IMR-90 (cell line): ENCODE results near the gene DAB1. TPM values are rescaled to one million over a fixed set of nuclear protein-coding genes. Genes with fewer than 3 reads are reported as not detected.

ENCODE experiments used
- ATAC-seq: fragments of 200-7000 bp; cut with Tn5 transposase; 2 replicates; pipeline ENCODE4 v1.9.1; 2020; ENCODE audit warnings: low read depth, mild to moderate bottlenecking, moderate library complexity
- BruUV-seq: library from RNA; stranded (reverse); fragments of 400-500 nt; replicated peaks from 2 replicates; lab custom pipeline; 2021; lab: Mats Ljungman, UMichigan
- CTCF ChIA-PET: fragments of 300-600 bp; formaldehyde crosslinking; extraction: SDS; loops from one replicate; lab custom pipeline; 2021; ENCODE audit warnings: antibody characterized with exemption; lab: Yijun Ruan, JAX
- POLR2A ChIA-PET: fragments of 300-600 bp; sonication (Branson Sonifier 250); formaldehyde crosslinking; loops from one replicate; lab custom pipeline; 2022; ENCODE audit warnings: antibody characterized with exemption; ENCODE audit not compliant: unreplicated experiment; lab: Charles Lee
- DNase-seq: peaks from one replicate; pipeline ENCODE4 v3.0.0; 2013
- H2AFZ ChIP-seq: replicated peaks from 2 replicates; pipeline ENCODE3; 2013; ENCODE audit warnings: low read length, mild to moderate bottlenecking; ENCODE audit not compliant: poor library complexity
- H2AK5ac ChIP-seq: 2 replicates; pipeline ENCODE4 v1.6.1; 2013; ENCODE audit warnings: low read depth, low read length, inconsistent platforms
- H2AK9ac ChIP-seq: replicated peaks from 2 replicates; pipeline ENCODE3; 2013; ENCODE audit warnings: mild to moderate bottlenecking, low read depth, low read length, moderate library complexity; ENCODE audit not compliant: poor library complexity
- H2BK120ac ChIP-seq: 2 replicates; pipeline ENCODE4 v1.6.1; 2013; ENCODE audit warnings: low read depth, low read length, inconsistent platforms
- H2BK15ac ChIP-seq: 3 replicates; pipeline ENCODE4 v1.6.1; 2013; ENCODE audit warnings: low read depth, low read length, inconsistent platforms
- H2BK20ac ChIP-seq: 2 replicates; pipeline ENCODE4 v1.6.1; 2013; ENCODE audit warnings: low read depth, mild to moderate bottlenecking, inconsistent platforms, low read length, moderate library complexity
- H2BK5ac ChIP-seq: 2 replicates; pipeline ENCODE4 v1.6.1; 2013; ENCODE audit warnings: mild to moderate bottlenecking, low read depth, low read length, inconsistent platforms; ENCODE audit not compliant: poor library complexity, severe bottlenecking
- H3K14ac ChIP-seq: replicated peaks from 2 replicates; pipeline ENCODE4 v1.6.1; 2013; ENCODE audit warnings: low read depth, low read length, inconsistent platforms
- H3K18ac ChIP-seq: 2 replicates; pipeline ENCODE4 v1.6.1; 2013; ENCODE audit warnings: low read depth, low read length, control low read depth
- H3K23ac ChIP-seq: 2 replicates; pipeline ENCODE4 v1.6.1; 2013; ENCODE audit warnings: low read depth, low read length, inconsistent platforms
- H3K27ac ChIP-seq: 2 replicates; pipeline ENCODE4 v1.5.1; 2013; ENCODE audit warnings: mild to moderate bottlenecking, control low read depth, low read length; ENCODE audit not compliant: insufficient read depth
- H3K27me3 ChIP-seq: 2 replicates; pipeline ENCODE4 v1.6.1; 2013; ENCODE audit warnings: low read length; ENCODE audit not compliant: control insufficient read depth, insufficient read depth
- H3K36me3 ChIP-seq: 2 replicates; pipeline ENCODE4 v1.6.1; 2013; ENCODE audit warnings: low read length, mixed read lengths; ENCODE audit not compliant: control insufficient read depth, insufficient read depth
- H3K4ac ChIP-seq: 2 replicates; pipeline ENCODE4 v1.6.1; 2013; ENCODE audit warnings: low read depth, low read length, inconsistent platforms
- H3K4me1 ChIP-seq: 2 replicates; pipeline ENCODE4 v1.6.1; 2013; ENCODE audit warnings: low read length, mixed read lengths; ENCODE audit not compliant: control insufficient read depth, insufficient read depth
- H3K4me2 ChIP-seq: 2 replicates; pipeline ENCODE4 v1.6.1; 2013; ENCODE audit warnings: low read depth, mild to moderate bottlenecking, control low read depth, low read length, moderate library complexity
- H3K4me3 ChIP-seq: 2 replicates; pipeline ENCODE4 v1.5.1; 2013; ENCODE audit warnings: low read depth, mild to moderate bottlenecking, control low read depth, low read length, moderate library complexity; ENCODE audit not compliant: insufficient read depth
- H3K56ac ChIP-seq: 2 replicates; pipeline ENCODE4 v1.6.1; 2013; ENCODE audit warnings: low read length, inconsistent platforms; ENCODE audit not compliant: insufficient read depth; ENCODE audit errors: extremely low read depth
- H3K79me1 ChIP-seq, 2 experiments: 2 replicates each; pipeline ENCODE4 v1.6.1; 2013; ENCODE audit warnings: low read length in 2 of 2, inconsistent platforms in 1 of 2, low read depth in 1 of 2
- H3K9ac ChIP-seq: 2 replicates; pipeline ENCODE4 v1.6.1; 2013; ENCODE audit warnings: low read depth, low read length, control low read depth
- H3K9me1 ChIP-seq: 2 replicates; pipeline ENCODE4 v1.6.1; 2013; ENCODE audit warnings: low read length, inconsistent platforms; ENCODE audit not compliant: insufficient read depth
- H3K9me3 ChIP-seq: 2 replicates; pipeline ENCODE4 v1.6.1; 2013; ENCODE audit warnings: low read length; ENCODE audit not compliant: control insufficient read depth, insufficient read depth
- H4K20me1 ChIP-seq: 2 replicates; pipeline ENCODE4 v1.6.1; 2013; ENCODE audit warnings: low read length, inconsistent platforms; ENCODE audit not compliant: insufficient read depth
- H4K5ac ChIP-seq: 2 replicates; pipeline ENCODE4 v1.6.1; 2013; ENCODE audit warnings: mild to moderate bottlenecking, low read depth, low read length, control low read depth
- H4K8ac ChIP-seq, 2 experiments: 2 replicates each; pipeline ENCODE4 v1.6.1; 2013; ENCODE audit warnings: low read depth in 2 of 2, low read length in 2 of 2, control low read depth in 1 of 2, inconsistent platforms in 1 of 2
- H4K91ac ChIP-seq: 2 replicates; pipeline ENCODE4 v1.6.1; 2013; ENCODE audit warnings: low read depth, low read length, inconsistent platforms; ENCODE audit not compliant: insufficient read depth
- BHLHE40 ChIP-seq: fragments of 150-350 bp; IDR thresholded peaks from 2 replicates; pipeline ENCODE4 v1.6.1; 2016; ENCODE audit warnings: mild to moderate bottlenecking, low read depth, low read length
- CEBPB ChIP-seq: IDR thresholded peaks from 2 replicates; pipeline ENCODE4 v1.6.1; 2012; ENCODE audit warnings: low read depth, low read length, improper control_type of control experiment
- CHD1 ChIP-seq: IDR thresholded peaks from 2 replicates; pipeline ENCODE4 v1.6.1; 2012; ENCODE audit warnings: low read depth, low read length, improper control_type of control experiment
- CTCF ChIP-seq: conservative IDR thresholded peaks from 2 replicates; pipeline ENCODE4 v1.5.1; 2012; ENCODE audit warnings: mild to moderate bottlenecking, low read depth, low read length, improper control_type of control experiment
- ELK1 ChIP-seq: fragments of 150-350 bp; IDR thresholded peaks from 2 replicates; pipeline ENCODE4 v1.6.1; 2016; ENCODE audit warnings: low read depth, mild to moderate bottlenecking, low read length, moderate library complexity, borderline replicate concordance
- FOS ChIP-seq: fragments of 150-350 bp; IDR thresholded peaks from 2 replicates; pipeline ENCODE4 v1.6.1; 2016; ENCODE audit warnings: low read depth, low read length
- MAFK ChIP-seq: IDR thresholded peaks from 2 replicates; pipeline ENCODE4 v1.6.1; 2012; ENCODE audit warnings: low read depth, low read length, improper control_type of control experiment
- MAZ ChIP-seq: IDR thresholded peaks from 2 replicates; pipeline ENCODE4 v1.6.1; 2012; ENCODE audit warnings: low read depth, mild to moderate bottlenecking, low read length, improper control_type of control experiment, moderate library complexity, borderline replicate concordance
- MXI1 ChIP-seq: IDR thresholded peaks from 2 replicates; pipeline ENCODE4 v1.6.1; 2012; ENCODE audit warnings: low read depth, mild to moderate bottlenecking, low read length, moderate library complexity, borderline replicate concordance
- NFE2L2 ChIP-seq: fragments of 150-350 bp; IDR thresholded peaks from 2 replicates; pipeline ENCODE4 v1.6.1; 2016; ENCODE audit warnings: low read depth, mild to moderate bottlenecking, low read length
- POLR2A ChIP-seq: IDR thresholded peaks from 2 replicates; pipeline ENCODE4 v1.6.1; 2012; ENCODE audit warnings: mild to moderate bottlenecking, low read depth, low read length
- RAD21 ChIP-seq: IDR thresholded peaks from 2 replicates; pipeline ENCODE4 v1.6.1; 2012; ENCODE audit warnings: low read length, improper control_type of control experiment
- RCOR1 ChIP-seq: IDR thresholded peaks from 2 replicates; pipeline ENCODE4 v1.6.1; 2012; ENCODE audit warnings: mild to moderate bottlenecking, low read length, improper control_type of control experiment; ENCODE audit not compliant: insufficient replicate concordance
- RFX5 ChIP-seq: IDR thresholded peaks from 2 replicates; pipeline ENCODE4 v1.8.0; 2012; ENCODE audit warnings: low read depth, mild to moderate bottlenecking, low read length, moderate library complexity
- SMC3 ChIP-seq: fragments of 150-350 bp; IDR thresholded peaks from 2 replicates; pipeline ENCODE4 v1.6.1; 2016; ENCODE audit warnings: low read depth, mild to moderate bottlenecking, antibody characterized with exemption, low read length, moderate library complexity
- USF2 ChIP-seq: fragments of 150-350 bp; IDR thresholded peaks from 2 replicates; pipeline ENCODE4 v1.6.1; 2017; ENCODE audit warnings: mild to moderate bottlenecking, antibody characterized with exemption, low read length, low read depth
- WGBS, 2 experiments: methylation state at CpG; one replicate each; pipeline versions ENCODE4 v1.1.5 to v1.1.7; 2013; ENCODE audit warnings: missing lambda C conversion rate in 2 of 2; ENCODE audit not compliant: insufficient read length in 1 of 2; ENCODE audit errors: extremely low coverage in 2 of 2; 5-methylcytosine and 5-hydroxymethylcytosine counted together
- dilution Hi-C: fragments of 300-500 bp; cut with HindIII; formaldehyde crosslinking; loops from one replicate; pipeline ENCODE4 v1.14.3; 2018; ENCODE audit warnings: low sequenced_read_pairs; ENCODE audit not compliant: unreplicated experiment
- in situ Hi-C: fragments of 300-500 bp; cut with MboI; formaldehyde crosslinking; loops from 3 replicates; pipeline ENCODE4 v1.14.3; 2019; ENCODE audit warnings: low sequenced_read_pairs, inconsistent platforms, mixed read lengths
- intact Hi-C: fragments of 100-400 bp; cut with micrococcal nuclease; formaldehyde crosslinking; loops from 2 replicates; pipeline ENCODE4 v1.10.0; 2022
- polyA plus RNA-seq, 3 experiments: library from polyadenylated mRNA; depleted of rRNA; stranded (reverse); fragments of >200 nt; gene quantifications; 2 replicates each; pipeline ENCODE4 v1.2.3, GENCODE V29; 2012; ENCODE audit warnings: low replicate concordance in 1 of 3
- total RNA-seq: library from RNA; depleted of rRNA; stranded (reverse); fragments of >200 nt; gene quantifications from 2 replicates; pipeline ENCODE4 v1.2.3, GENCODE V29; 2012

The DAB1 gene
- total and polyA plus RNA-seq, 2 of the 4 experiments (the other 2 are of a cell fraction) = 0.18 to 0.41 TPM

- Histone ChIP-seq H3K9me3 (no peaks in the 10 kb centered on the region), H3K9ac (no peak overlapping the region), H2AK9ac (no peak overlapping the region), H3K79me1 (no peaks in the 10 kb centered on the region), H3K27ac (no peak overlapping the region), H3K4me3 (no peak overlapping the region), H3K27me3 (no peaks in the 10 kb centered on the region), H3K4me2 (no peak overlapping the region), H3K4me1 (no peaks in the 10 kb centered on the region), H3K18ac (no peak overlapping the region), H4K91ac (no peak overlapping the region), H3K36me3 (no peaks in the 10 kb centered on the region), H2BK20ac (no peak overlapping the region), H3K14ac (no peak overlapping the region), H2BK15ac (no peak overlapping the region), H2BK5ac (no peak overlapping the region), H2AFZ (no peak overlapping the region), H2BK120ac (no peak overlapping the region), H4K5ac (no peak overlapping the region), H3K4ac (no peak overlapping the region), H4K8ac (no peak overlapping the region), H2AK5ac (no peak overlapping the region), H3K56ac (no peak overlapping the region), H4K20me1 (no peaks in the 10 kb centered on the region), H3K23ac (no peak overlapping the region), H3K9me1 (no peaks in the 10 kb centered on the region)
- intact Hi-C loops = no loop called here
- DNase-seq (no peak), ATAC-seq (no peak)
- POLR2A ChIA-PET = no interaction called here
- no CpG with 5 or more reads among the region's 4 CpGs for WGBS, 2 experiments
- TF ChIP-seq RAD21 (no peak), BHLHE40 (no peak), NFE2L2 (no peak), MAFK (no peak), USF2 (no peak), CEBPB (no peak), CHD1 (no peak), CTCF (no peak), FOS (no peak), MAZ (no peak), RCOR1 (no peak), ELK1 (no peak), SMC3 (no peak), MXI1 (no peak), RFX5 (no peak), POLR2A (no peak)
- in situ Hi-C loops = no loop called here
- CTCF ChIA-PET = no interaction called here
- no TSS peak for BruUV-seq
- dilution Hi-C loops = no loop called here
These were observed 244.9 kb downstream of the DAB1 start for GRCh38 chr1:57179001-57179400.
